GM19463 (cell line): ENCODE results near the gene P3H3.

Experiments used
- ATAC-seq: cut with Tn5 transposase; IDR thresholded peaks from one replicate; pipeline ENCODE4 v1.9.1; 2021; ENCODE audit warnings: mild to moderate bottlenecking, moderate library complexity; ENCODE audit not compliant: unreplicated experiment

The P3H3 gene, protein sequence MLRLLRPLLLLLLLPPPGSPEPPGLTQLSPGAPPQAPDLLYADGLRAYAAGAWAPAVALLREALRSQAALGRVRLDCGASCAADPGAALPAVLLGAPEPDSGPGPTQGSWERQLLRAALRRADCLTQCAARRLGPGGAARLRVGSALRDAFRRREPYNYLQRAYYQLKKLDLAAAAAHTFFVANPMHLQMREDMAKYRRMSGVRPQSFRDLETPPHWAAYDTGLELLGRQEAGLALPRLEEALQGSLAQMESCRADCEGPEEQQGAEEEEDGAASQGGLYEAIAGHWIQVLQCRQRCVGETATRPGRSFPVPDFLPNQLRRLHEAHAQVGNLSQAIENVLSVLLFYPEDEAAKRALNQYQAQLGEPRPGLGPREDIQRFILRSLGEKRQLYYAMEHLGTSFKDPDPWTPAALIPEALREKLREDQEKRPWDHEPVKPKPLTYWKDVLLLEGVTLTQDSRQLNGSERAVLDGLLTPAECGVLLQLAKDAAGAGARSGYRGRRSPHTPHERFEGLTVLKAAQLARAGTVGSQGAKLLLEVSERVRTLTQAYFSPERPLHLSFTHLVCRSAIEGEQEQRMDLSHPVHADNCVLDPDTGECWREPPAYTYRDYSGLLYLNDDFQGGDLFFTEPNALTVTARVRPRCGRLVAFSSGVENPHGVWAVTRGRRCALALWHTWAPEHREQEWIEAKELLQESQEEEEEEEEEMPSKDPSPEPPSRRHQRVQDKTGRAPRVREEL

DNA sequence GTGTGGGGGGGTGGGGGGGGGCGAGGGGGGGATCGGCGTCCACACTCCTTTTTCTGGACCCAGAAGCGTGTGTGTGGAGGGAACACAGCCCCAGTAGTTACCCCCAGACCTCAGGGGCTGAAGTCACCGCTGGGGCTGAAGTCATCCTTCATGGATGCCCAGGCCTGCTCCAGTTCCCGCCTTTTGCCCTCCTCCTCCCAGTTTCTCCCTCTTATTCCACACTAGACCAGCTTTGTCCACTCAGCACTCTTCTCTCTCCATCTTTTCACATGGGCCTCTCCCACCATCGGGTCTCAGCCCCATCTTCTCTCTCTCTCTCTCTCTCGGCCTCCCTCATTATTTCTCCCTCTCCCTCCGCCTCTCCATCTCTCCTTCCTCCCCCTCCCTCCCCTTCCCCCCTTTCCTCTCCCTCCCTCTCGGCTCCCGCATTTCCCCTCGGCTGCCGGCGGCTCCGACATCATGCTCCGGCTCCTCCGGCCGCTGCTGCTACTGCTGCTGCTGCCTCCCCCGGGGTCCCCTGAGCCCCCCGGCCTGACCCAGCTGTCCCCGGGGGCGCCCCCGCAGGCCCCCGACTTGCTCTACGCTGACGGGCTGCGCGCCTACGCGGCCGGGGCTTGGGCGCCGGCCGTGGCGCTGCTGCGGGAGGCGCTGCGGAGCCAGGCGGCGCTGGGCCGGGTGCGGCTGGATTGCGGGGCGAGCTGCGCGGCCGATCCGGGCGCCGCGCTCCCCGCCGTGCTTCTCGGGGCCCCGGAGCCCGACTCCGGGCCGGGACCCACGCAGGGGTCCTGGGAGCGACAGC is at the start of gene P3H3:
P3H3 (plus strand) TSS at position 426 of the 799 bp plus-strand sequence; CDS start at position 460, 34 bp downstream.
- no peak for ATAC-seq

DNA sequence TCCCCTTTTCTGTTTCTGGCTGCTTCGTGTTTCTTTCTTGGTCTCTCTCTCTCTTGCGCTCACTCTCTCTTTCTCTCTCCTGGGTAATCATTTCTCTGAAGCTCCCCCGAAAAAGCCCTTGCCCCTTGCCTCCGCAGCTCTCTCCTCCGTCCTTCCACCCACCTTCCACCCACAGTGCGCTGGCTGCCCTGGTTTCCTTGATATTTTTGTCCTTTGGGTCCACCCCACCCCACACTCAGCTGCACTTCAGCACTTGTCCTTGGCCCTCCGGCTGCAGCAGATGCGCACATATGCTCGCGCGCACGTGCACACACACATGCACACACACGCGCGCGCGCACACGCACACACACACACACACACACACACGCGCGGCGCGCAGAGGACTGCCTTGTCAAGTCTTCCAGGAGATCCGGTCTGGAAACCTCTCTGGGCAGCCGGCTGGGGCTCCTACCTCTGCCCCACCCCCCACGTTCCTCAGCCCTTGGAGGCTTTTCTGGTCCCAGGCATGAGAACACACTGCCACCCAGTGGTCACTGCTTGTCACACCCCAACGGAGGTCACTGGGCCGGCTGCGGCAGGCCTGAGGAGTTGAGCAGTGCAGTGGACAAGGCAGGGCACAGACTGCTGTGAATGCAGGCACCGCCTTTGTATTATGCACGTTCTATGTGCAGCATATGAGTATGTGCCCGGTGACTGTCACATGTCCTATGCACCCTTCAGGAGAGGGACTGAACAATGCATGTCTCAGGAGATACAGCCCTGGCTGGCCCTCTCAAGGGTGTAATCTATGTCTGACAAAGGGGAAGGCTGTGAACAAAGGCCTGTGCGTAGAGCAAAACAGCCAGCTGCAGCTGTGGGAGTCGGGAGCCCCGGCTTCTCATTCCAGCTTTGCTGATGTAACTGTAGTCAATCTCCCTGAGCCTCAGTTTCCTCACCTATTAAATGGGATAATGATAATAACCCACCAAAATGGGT is 49.3 kb upstream of the P3H3 start:
- ATAC-seq: peak; percentile 87

DNA sequence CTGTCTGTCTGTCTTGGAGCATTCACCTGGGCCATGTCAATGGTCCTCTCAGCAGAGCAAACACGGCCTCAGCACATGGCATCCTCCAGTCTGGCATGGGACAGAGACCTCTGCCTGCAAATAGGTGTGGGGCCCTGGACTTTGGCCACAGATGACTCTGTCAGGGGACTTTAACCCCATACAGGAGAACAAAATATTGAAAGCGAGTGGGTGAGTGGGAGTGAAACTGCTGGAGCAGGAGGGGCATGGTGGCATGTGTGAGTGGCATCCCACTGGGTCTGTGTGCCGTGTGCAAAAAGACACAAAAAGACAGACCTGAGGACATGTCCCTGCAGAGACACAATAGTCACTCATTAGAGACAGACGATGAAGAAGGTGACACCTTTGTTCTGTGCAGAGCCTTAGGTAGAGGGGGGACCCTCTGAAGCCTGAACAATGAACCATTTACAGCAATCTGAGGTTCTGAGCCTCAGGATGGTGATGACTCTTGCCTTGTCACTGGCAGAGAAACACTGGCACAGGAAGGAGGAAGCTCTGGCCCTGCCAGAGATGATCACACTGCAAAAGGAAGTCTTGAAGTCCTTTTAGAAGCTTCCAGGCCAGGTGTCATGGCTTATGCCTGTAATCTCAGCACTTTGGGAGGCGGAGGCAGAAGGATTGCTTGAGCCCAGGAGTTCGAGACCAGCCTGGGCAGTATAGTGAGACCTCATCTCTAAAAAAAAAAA is 48.3 kb upstream of the P3H3 start:
- ATAC-seq: no peak

DNA sequence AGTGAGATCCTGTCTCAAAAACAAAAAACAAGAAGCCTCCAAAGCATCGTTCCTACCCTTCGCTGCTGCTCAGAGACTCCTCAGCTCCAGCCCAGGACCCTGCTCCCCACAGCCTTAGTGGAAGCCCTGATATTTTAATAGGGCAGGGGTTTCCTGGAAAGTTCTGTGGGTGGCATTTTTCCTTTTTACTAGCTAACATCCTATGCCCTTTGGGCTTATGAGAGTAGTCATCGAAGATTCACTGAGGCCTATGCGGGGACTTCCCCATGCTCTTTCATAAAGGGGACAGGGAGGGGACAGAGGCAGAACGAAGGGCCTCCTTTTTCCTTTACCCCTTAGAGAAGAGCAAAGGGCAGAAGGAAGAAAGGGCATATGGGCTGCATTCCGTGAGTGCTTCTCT is 47.6 kb upstream of the P3H3 start:
- no peak for ATAC-seq

DNA sequence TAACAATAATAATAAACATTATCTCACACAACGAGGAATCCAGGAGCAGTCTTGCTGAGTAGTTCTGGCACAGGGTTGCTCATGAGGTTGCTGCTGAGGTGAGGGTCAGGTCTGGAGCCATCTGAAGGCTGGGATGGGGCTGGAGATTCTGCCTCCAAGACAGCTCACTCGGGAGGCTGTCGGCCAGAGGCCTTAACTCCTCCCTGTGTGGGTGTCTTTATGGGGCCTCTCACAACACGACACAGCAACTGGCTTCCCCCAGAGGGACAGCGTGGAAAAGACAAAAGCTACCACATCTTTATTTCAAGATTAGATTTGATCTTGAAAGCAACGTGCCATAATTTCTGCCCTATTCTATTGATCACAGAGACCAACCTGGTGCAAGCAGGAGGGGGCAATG is 46.1 kb upstream of the P3H3 start:
- no peak for ATAC-seq

DNA sequence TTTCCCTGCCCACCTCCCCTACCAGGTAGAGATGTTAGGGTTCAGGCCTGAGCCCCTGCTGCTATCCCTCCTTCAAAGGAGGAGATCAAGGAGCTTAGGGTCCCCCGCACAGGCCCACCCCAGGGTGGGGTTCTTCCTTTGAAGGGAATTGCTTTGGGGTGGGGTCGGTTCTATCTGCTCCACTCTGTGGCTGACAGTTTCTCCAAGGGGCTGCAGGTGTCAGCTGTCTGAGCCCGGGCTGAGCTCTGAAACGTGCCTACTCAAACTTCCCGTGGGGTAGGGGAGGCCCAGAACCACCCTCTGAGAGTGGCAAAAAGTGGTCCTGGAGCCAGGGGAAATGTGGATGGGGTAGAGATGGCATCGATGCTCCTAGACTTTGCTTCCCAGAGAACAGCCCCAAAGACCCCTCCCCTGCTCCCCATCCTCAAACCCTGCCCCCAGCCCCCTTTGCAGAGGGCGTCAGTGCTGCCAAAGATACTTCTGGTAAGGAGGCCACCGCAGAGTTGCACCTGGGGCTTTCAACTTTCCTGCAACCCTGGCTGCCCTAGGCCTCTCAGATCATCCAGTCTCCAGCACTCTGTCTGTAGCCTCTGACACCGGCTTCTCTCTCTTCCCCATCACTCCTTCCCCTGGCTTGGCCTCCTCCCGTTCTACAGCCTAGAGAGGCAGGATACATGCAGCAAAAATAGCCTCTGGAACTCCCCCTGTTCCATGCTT is 45.2 kb upstream of the P3H3 start:
- ATAC-seq: no peak

DNA sequence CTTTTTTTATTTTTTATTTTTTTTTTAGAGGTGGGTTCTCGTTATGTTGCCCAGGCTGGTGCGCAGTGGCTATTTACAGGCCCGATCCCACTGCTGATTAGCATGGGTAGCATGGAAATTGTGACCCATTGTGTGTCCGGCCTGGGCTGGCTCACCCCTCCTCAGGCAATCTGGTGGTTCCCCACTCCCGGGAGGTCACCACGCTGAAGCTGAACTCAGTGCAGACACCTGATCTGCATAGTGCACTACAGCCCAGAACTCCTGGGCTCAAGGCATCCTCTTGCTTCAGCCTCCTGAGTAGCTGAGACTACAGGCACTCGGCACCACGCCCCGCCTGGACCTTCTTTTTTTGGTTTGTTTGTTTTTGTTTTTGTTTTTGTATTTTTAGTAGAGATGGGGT is 44.4 kb upstream of the P3H3 start:
- ATAC-seq: no peak

DNA sequence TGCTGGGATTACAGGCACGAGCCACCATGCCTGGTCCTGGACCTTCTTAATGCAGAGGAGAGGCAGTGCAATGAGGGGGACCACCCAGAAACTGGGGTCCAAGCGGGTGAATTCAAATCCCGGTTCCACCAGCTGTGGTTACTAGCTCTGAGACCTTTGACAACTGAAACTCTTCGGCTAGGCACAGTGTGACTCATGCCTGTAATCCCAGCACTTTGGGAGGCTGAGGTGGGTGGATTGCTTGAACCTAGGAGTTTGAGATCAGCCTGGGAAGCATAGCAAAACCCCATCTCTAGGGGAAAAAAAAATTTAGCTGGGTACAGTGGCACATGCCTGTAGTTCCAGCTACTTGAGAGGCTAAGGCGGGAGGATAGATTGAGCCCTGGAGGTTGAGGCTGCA is 43.9 kb upstream of the P3H3 start:
- no peak for ATAC-seq

DNA sequence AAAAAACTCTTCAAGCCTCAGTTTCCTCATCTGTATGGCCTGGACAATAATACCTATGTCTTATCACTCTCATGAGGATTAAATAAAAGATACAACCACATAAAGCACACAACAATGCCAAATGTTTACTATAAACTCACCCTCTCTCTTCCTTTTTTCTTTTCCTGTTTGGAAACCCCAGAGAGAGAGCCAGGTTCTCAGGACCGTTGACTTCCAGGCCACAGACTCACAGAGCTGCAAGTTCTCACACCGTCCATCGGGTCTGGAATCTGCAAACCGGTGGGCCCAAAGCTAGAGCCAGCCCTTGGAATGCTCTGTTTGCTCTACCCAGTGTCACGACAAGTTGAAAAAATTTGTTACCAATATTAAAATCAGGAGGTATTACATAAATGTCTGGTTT is 43.4 kb upstream of the P3H3 start:
- ATAC-seq: no peak

DNA sequence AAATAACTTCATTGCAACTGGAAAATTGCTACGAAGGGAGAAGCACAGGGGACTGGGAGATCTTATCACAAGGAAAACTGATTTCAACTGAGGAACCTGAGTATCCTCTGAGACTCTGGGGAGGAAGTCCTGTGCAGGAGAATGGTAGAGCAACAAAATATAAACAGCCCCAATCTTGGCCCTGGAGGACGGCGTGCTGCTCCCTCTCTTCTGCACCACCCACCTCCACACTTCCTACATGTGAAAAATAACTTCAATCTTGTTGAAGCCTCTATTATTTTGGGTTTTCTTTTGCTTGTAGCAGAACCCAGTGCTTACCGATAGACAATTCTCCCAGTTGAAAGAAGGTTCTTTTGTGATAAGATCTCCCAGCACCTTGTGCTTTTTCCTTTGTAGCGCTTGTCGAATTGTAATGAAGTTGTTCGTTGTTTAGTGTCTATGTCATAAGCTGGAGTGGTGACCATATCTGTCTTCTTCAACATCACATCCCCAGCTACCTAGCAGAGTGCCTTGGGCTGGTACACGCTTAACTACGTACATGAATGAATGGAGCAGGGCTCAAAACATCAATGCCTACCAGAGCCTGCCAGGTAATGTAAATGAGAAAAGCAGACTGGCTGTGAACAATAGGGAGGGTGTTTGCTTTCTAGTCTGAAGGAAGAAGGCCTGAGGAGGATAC is 41.7 kb upstream of the P3H3 start:
- ATAC-seq: no peak

DNA sequence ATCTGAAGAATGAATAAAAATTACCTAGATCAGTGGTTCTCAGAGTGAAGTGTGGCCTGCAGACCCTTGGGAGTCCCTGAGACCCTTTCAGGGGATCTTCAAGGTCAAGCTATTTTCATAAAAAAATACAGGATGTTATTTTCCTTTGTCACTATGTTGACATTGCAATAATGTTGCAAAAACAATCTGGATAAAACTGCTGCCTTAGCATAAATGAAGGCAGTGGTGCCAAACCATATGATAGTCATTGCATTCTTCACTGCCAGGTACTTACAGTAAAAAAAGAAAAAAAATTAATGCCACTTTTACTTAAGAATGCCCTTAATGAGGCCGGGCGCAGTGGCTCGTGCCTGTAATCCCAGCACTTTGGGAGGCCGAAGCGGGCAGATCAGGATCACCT is 40.9 kb upstream of the P3H3 start:
- no peak for ATAC-seq

DNA sequence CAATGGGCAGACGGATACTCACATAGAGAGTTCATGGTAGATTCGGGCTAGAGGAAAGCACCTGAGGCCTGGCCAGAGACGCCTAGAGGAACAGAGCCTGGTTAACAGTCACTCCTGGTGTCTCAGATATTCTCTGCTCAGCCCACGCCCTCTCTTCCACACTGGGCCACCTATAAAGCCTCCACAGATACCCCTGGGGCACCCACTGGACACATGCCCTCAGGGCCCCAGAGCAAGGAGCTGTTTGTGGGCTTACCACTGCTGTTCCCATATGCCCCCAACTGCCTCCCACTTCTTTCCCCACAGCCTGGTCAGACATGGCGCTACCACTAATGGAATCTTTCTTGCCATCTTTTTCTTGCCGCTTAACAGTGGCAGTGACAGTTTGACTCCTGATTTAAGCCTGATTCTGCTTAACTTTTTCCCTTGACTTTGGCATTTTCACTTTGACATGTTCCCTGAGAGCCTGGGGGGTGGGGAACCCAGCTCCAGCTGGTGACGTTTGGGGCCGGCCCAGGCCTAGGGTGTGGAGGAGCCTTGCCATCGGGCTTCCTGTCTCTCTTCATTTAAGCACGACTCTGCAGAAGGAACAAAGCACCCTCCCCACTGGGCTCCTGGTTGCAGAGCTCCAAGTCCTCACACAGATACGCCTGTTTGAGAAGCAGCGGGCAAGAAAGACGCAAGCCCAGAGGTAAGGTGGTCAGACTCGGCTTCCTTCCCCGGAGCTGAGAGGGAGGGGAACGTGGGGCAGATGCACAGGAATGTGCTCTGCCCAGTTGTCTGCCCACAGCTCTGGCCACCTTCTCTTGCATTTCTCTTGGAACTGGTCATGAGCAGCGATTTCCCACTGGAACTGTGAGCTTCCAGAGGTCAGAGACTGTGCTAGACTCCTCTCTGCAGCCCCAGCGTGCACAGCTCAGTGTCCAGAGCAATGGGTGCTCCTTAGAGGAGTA is 39.0 kb upstream of the P3H3 start, which contains the start of gene CD4:
CD4 (plus strand) TSS at position 557 of the 953 bp plus-strand sequence. CDS start 10,611 bp downstream, outside the sequence.
- no peak for ATAC-seq

DNA sequence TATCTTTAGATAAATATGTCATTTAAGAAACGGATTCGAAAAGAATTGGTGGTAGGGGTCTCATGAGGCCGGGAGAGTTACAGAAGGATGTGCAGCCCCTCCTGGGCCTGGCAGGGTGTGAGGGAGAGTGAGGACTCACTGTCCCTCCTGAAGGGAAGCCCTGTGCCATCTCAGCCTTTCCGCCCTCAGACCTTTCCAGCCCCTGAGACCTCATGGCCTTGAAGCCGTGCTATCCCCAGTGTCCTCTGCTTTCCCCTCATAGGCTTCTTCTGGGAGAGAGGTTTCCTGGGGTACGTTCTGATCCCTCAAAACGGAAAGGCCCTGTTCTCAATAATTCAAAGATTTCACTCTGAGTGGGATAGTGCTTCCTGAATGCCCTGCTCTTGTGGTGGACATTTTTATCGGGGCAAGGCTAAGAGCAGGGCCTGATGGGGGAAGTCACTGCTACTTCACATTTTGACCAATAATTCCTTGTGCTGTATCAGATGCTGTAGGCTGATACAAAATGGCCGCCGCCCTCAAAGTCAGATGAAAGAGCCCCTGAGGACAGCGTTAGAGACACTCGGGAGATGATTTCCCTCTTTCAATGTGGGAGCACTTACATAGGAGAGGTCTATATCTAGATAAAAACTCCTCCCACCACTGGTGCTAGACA is 37.6 kb upstream of the P3H3 start:
- no peak for ATAC-seq

DNA sequence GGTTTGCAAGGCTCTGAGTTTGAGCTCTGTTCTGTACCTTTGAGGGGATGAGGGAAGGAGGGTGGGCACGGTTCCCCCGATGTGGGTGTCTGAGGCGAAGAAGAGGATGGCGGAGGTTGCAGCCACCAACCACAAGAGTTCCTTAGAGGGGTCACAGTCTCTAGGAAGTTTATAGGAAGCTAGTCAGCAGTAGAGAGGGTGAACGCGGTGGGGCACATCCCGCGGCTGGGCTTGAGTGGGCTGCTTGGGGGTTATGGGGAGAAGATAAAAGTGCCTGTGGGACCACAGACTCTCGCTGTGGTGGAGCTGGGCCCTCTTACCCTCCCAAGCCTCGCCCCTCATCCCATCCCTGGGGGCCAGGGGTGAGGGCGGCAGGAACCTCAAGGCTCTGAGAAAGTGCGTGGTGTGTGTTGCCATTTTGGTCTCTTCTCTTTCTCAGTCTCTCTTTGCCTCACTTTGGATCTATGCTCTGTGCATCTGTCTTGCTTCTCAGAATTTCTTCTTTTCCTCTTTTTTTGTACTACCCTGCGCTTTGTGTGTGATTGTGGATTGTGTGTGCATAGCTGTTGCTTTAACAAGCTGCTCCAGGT is 36.2 kb upstream of the P3H3 start:
- no peak for ATAC-seq

DNA sequence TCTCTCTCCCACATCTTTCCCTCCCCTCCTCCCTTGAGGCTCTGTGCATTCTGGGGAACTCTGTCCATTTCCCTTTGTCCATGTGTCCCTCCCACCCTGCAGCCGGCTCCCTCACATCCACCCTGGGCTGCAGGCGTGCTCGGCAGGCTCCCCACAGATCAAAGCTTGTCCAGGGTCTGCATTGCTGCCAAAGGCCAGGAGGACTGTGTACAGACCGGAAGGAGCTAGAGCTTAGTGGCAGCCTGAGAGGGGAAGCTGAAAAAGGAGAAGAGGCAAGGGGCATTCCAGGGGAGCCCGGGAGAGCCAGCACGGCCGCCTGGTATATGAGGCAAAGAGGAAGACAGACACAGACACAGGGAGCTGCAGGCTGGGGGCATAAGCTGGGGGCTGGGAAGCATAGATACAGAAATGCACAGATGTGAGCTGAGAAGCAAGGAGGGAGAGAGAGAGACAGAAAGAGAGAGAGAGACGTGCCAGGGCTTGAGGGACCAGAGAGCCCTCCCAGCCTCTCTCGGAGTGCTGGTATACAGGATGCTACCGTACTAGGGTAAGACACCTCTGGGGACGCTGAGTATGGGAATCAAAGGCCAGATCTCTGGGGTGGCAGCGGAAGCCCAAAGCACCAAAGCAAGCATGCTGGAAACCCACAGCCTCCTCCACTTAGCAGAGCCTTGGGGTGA is 35.5 kb upstream of the P3H3 start:
- no peak for ATAC-seq

DNA sequence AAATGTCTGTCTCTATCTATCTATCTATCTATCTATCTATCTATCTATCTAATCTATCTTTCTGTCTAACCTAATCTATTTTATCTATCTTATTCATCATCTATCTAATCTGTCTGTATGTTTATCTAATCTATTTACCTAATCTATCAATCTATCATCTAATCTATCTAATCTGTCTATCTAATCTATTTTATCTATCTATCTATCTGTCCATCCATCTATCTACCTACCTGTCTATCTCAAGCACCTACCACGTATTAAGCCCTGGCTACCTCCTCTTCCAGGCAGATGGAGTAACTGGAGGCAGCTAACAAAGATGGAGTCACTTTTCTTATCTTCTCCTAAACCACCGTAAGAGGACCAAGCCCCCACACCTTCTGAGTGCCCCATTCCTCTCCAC is 33.1 kb upstream of the P3H3 start:
- ATAC-seq: no peak
